ENCODE measurements around the gene FXYD4. TPM values are rescaled to one million over a fixed set of nuclear protein-coding genes. Genes with fewer than 3 reads are reported as not detected.

FXYD4 gene
- total RNA-seq, 6 experiments from 2014 or later = not detected

- Histone ChIP-seq H3K4me3 (peak overlapping the region; percentile 41 to 90 (median 86)), H3K4me1 (peaks cover 0 to 63% (median 22%) of the 10 kb centered on the region in 4 donors), H3K27me3 (no peaks in the 10 kb centered on the region), H3K27ac (peak overlapping the region; percentile 97 to 98 (median 97)), H3K36me3 (peaks cover 0 to 33% (median 20%) of the 10 kb centered on the region in 4 donors), H3K9me3 (no peaks in the 10 kb centered on the region)
- WGBS (ENCODE audit: insufficient coverage, low coverage, low lambda C conversion rate, missing lambda C conversion rate) = under 1% methylated on average over 38 of the region's 71 CpGs
- intact Hi-C loops (cut with DNase I) = no loop called here
- peak; percentile 90 to 91 (median 90) for DNase-seq
- TF ChIP-seq POLR2A (IDR thresholded peaks at IDR 0.05) (peak; percentile 51), CTCF (IDR thresholded peaks at IDR 0.05) (no peak)
- peak; percentile 74 to 89 (median 81) for ATAC-seq
These were observed 24.9 kb downstream of the FXYD4 start for GRCh38 chr10:43396061-43396927.

- peak; percentile 96 to 98 (median 97) for DNase-seq
- peak; percentile 81 to 89 (median 84) for ATAC-seq
- H3K4me3 ChIP-seq = peak overlapping the region; percentile 41 to 90 (median 86)
- TF ChIP-seq CTCF (IDR thresholded peaks at IDR 0.05) = no peak
- TF ChIP-seq POLR2A (IDR thresholded peaks at IDR 0.05) = peak; percentile 92
- no peaks in the 10 kb centered on the region for H3K27me3 ChIP-seq
- no peaks in the 10 kb centered on the region for H3K9me3 ChIP-seq
- 0% methylated on average over 26 of the region's 70 CpGs for WGBS (ENCODE audit: insufficient coverage, low coverage, low lambda C conversion rate, missing lambda C conversion rate)
- H3K4me1 ChIP-seq = peaks cover 0 to 71% (median 25%) of the 10 kb centered on the region in 4 donors
- H3K36me3 ChIP-seq = peaks cover 0 to 27% (median 16%) of the 10 kb centered on the region in 4 donors
- intact Hi-C loops (cut with DNase I) = no loop called here
- H3K27ac ChIP-seq = peak overlapping the region; percentile 97 to 98 (median 97)
These were observed 25.6 kb downstream of the FXYD4 start for GRCh38 chr10:43396928-43397624.

GRCh38 chr10:43398939-43399319 lies 27.5 kb downstream of the FXYD4 start:
- peak overlapping the region in 2 of 3 donors; percentile 97 to 98 for H3K27ac ChIP-seq
- TF ChIP-seq CTCF (IDR thresholded peaks at IDR 0.05) (no peak), POLR2A (IDR thresholded peaks at IDR 0.05) (no peak)
- WGBS (ENCODE audit: insufficient coverage, low coverage, low lambda C conversion rate, missing lambda C conversion rate) = 19% methylated on average over 2 of the region's 2 CpGs
- ATAC-seq (no peak), DNase-seq (no peak)
- intact Hi-C loops (cut with DNase I) = no loop called here
- peaks cover 0 to 10% (median 5%) of the 10 kb centered on the region in 4 donors for H3K36me3 ChIP-seq
- peak overlapping the region in 2 of 3 donors; percentile 13 to 25 for H3K4me3 ChIP-seq
- no peaks in the 10 kb centered on the region for H3K9me3 ChIP-seq
- H3K27me3 ChIP-seq = no peaks in the 10 kb centered on the region
- peaks cover 0 to 88% (median 35%) of the 10 kb centered on the region in 4 donors for H3K4me1 ChIP-seq

- peaks cover 0 to 88% (median 38%) of the 10 kb centered on the region in 4 donors for H3K4me1 ChIP-seq
- H3K27ac ChIP-seq = peak overlapping the region in 2 of 3 donors; percentile 97 to 98
- WGBS (ENCODE audit: insufficient coverage, low coverage, low lambda C conversion rate, missing lambda C conversion rate) = 73% methylated on average over 4 of the region's 5 CpGs
- intact Hi-C loops (cut with DNase I) = no loop called here
- peak overlapping the region in 2 of 3 donors; percentile 13 to 25 for H3K4me3 ChIP-seq
- ATAC-seq (peak; percentile 4 to 51 (median 14)), DNase-seq (peak in 1 of 3 donors; percentile 74)
- H3K27me3 ChIP-seq = no peaks in the 10 kb centered on the region
- H3K36me3 ChIP-seq = peaks cover 0 to 4% (median 0%) of the 10 kb centered on the region in 4 donors
- TF ChIP-seq CTCF (IDR thresholded peaks at IDR 0.05) (no peak), POLR2A (IDR thresholded peaks at IDR 0.05) (no peak)
- no peaks in the 10 kb centered on the region for H3K9me3 ChIP-seq
These were observed 28.2 kb downstream of the FXYD4 start for GRCh38 chr10:43399320-43400310.
